HepG2 (cell line): Measurements from ENCODE around the gene PITX3. TPM values are rescaled to one million over a fixed set of nuclear protein-coding genes. Genes with fewer than 3 reads are reported as not detected.

ENCODE experiments used
- ATAC-seq: fragments of 200-7000 bp; cut with Tn5 transposase; 3 replicates; pipeline ENCODE4 v1.9.1; 2020; ENCODE audit warnings: mild to moderate bottlenecking, moderate library complexity
- BruUV-seq: library from RNA; stranded (reverse); fragments of 400-500 nt; replicated peaks from 2 replicates; lab custom pipeline; 2021; lab: Mats Ljungman, UMichigan
- CTCF ChIA-PET: fragments of 300-600 bp; formaldehyde crosslinking; extraction: SDS; loops from one replicate; lab custom pipeline; 2021; ENCODE audit warnings: low total read pairs, inconsistent platforms, low intra/inter-chr PET ratio; lab: Yijun Ruan, JAX
- POLR2A ChIA-PET: fragments of 350-600 bp; sonication (Branson Sonifier 250); formaldehyde crosslinking; loops from one replicate; lab custom pipeline; 2020; ENCODE audit warnings: antibody characterized with exemption, inconsistent platforms; lab: Yijun Ruan, JAX
- DNase-seq: peaks from one replicate; pipeline ENCODE4 v3.0.0-alpha.2; 2015; ENCODE audit warnings: low spot score
- FAIRE-seq: peaks from 3 replicates; lab custom pipeline; 2011; peaks lifted over from hg19 to GRCh38; lab: Jason Lieb, UNC
- H2AFZ ChIP-seq: one replicate; pipeline ENCODE4 v1.6.1; 2011; ENCODE audit warnings: low read length, inconsistent platforms
- H3K27ac ChIP-seq: fragments of 300-600 bp; 3 replicates; pipeline ENCODE4 v1.8.0; 2011; ENCODE audit warnings: mixed run types, mild to moderate bottlenecking, mixed read lengths, low read length, inconsistent platforms; ENCODE audit not compliant: insufficient read depth; ENCODE audit errors: extremely low read length
- H3K27me3 ChIP-seq, 2 experiments: fragments of 200-600 bp in 1 of 2; 2 replicates in 1 of 2; 3 replicates in 1 of 2; pipeline versions ENCODE4 v1.6.0 to v1.8.0; 2011; ENCODE audit warnings: low read length in 2 of 2, mild to moderate bottlenecking in 2 of 2, moderate library complexity in 2 of 2, inconsistent platforms in 1 of 2; ENCODE audit not compliant: insufficient read depth in 2 of 2, control insufficient read depth in 1 of 2
- H3K36me3 ChIP-seq, 2 experiments: fragments of 200-600 bp in 1 of 2; replicated peaks in 1 of 2; 2 replicates in 1 of 2; 3 replicates in 1 of 2; pipeline versions ENCODE4 v1.5.1 to v1.8.0; 2011; ENCODE audit warnings: low read length in 2 of 2, inconsistent platforms in 1 of 2; ENCODE audit not compliant: insufficient read depth in 2 of 2, control insufficient read depth in 1 of 2
- H3K4me1 ChIP-seq: 2 replicates; pipeline ENCODE4 v1.5.1; 2012; ENCODE audit warnings: low read length, inconsistent platforms; ENCODE audit not compliant: insufficient read depth
- H3K4me2 ChIP-seq: 2 replicates; pipeline ENCODE4 v1.6.0; 2011; ENCODE audit warnings: low read depth, low read length, inconsistent platforms
- H3K4me3 ChIP-seq, 3 experiments: fragments of 200-600 bp in 1 of 3; sonication (generic), shearing (Covaris generic) in 1 of 3; replicated peaks in 1 of 3; 2 replicates each; pipeline ENCODE4 v1.5.1; 2011 to 2016; ENCODE audit warnings: low read length in 3 of 3, inconsistent platforms in 2 of 3, low read depth in 2 of 3, mild to moderate bottlenecking in 2 of 3, control low read depth in 1 of 3, mixed read lengths in 1 of 3; ENCODE audit not compliant: insufficient read depth in 1 of 3
- H3K79me2 ChIP-seq: one replicate; pipeline ENCODE4 v1.6.1; 2011; ENCODE audit warnings: low read length, inconsistent platforms; ENCODE audit not compliant: insufficient read depth
- H3K9ac ChIP-seq: 2 replicates; pipeline ENCODE4 v1.6.0; 2011; ENCODE audit warnings: mild to moderate bottlenecking, low read depth, low read length, inconsistent platforms; ENCODE audit not compliant: insufficient read depth
- H3K9me3 ChIP-seq: 2 replicates; pipeline ENCODE4 v1.5.1; 2012; ENCODE audit warnings: mild to moderate bottlenecking, low read length
- H4K20me1 ChIP-seq: 2 replicates; pipeline ENCODE4 v1.6.0; 2011; ENCODE audit warnings: inconsistent platforms, mild to moderate bottlenecking, low read length, moderate library complexity; ENCODE audit not compliant: insufficient read depth
- CCDC6 ChIP-seq: sonication (generic); formaldehyde crosslinking; IDR thresholded peaks from 2 replicates; pipeline ENCODE4 v1.8.1; 2022; ENCODE audit warnings: mild to moderate bottlenecking, missing genetic modification reagents, moderate library complexity
- FOXO1 ChIP-seq: sonication (generic); formaldehyde crosslinking; IDR thresholded peaks from 2 replicates; pipeline ENCODE4 v1.4.0; 2020; ENCODE audit warnings: missing genetic modification reagents
- HCFC1 ChIP-seq: fragments of 150-350 bp; IDR thresholded peaks from 2 replicates; pipeline ENCODE4 v1.6.1; 2014; ENCODE audit warnings: low read depth, low read length
- NFIB ChIP-seq: sonication (generic); formaldehyde crosslinking; IDR thresholded peaks from 2 replicates; pipeline ENCODE4 v1.9.0; 2021; ENCODE audit warnings: missing genetic modification reagents, mild to moderate bottlenecking, borderline replicate concordance
- PCBP1 ChIP-seq: fragments of 200-400 bp; formaldehyde crosslinking; IDR thresholded peaks from 2 replicates; pipeline ENCODE4 v1.6.1; 2017; ENCODE audit warnings: mild to moderate bottlenecking, low read depth, low read length, borderline replicate concordance
- SRSF1 ChIP-seq: fragments of 200-400 bp; formaldehyde crosslinking; optimal IDR thresholded peaks from 2 replicates; pipeline ENCODE3; 2017; ENCODE audit warnings: mild to moderate bottlenecking, low read depth, low read length, moderate library complexity
- ZNF142 ChIP-seq: sonication (generic); formaldehyde crosslinking; IDR thresholded peaks from 2 replicates; pipeline ENCODE4 v1.4.0; 2020; ENCODE audit warnings: missing genetic modification reagents
- ZNF570 ChIP-seq: sonication (generic); formaldehyde crosslinking; IDR thresholded peaks from 2 replicates; pipeline ENCODE4 v1.4.0; 2020; ENCODE audit warnings: mild to moderate bottlenecking, missing genetic modification reagents, borderline replicate concordance
- ZNF770 ChIP-seq: sonication (generic); formaldehyde crosslinking; IDR thresholded peaks from 2 replicates; pipeline ENCODE4 v1.5.0; 2020; ENCODE audit warnings: mild to moderate bottlenecking, missing genetic modification reagents
- ZNF780A ChIP-seq: sonication (generic); formaldehyde crosslinking; IDR thresholded peaks from 2 replicates; pipeline ENCODE4 v1.8.0; 2022; ENCODE audit warnings: mild to moderate bottlenecking, missing genetic modification reagents, moderate library complexity
- ZNF816 ChIP-seq: sonication (generic); formaldehyde crosslinking; IDR thresholded peaks from 2 replicates; pipeline ENCODE4 v1.8.0; 2022; ENCODE audit warnings: missing genetic modification reagents, mild to moderate bottlenecking, borderline replicate concordance
- WGBS: methylation state at CpG from one replicate; pipeline ENCODE4 v1.1.6; 2017; ENCODE audit warnings: low lambda C conversion rate; 5-methylcytosine and 5-hydroxymethylcytosine counted together
- in situ Hi-C: cut with HindIII; loops from 2 replicates; pipeline ENCODE4 v1.10.0; 2017; ENCODE audit warnings: low pct_unique_long_range_greater_than_20kb; ENCODE audit not compliant: extremely low pct_ligation_motif_present
- intact Hi-C: fragments of 100-400 bp; cut with micrococcal nuclease; formaldehyde crosslinking; loops from one replicate; pipeline ENCODE4 v1.10.0; 2022; ENCODE audit not compliant: unreplicated experiment
- polyA plus RNA-seq, 8 experiments: library from polyadenylated mRNA; depleted of rRNA in 3 of 8; stranded (reverse) in 7 of 8; unstranded in 1 of 8; fragments of >200 nt; fragmentation: Illumina TruSeq in 4 of 8; extraction: Trizol in 4 of 8; gene quantifications; 2 replicates each; pipeline versions ENCODE4 v1.2.1 to v1.2.3, GENCODE V29; 2011 to 2016; ENCODE audit warnings: low read depth in 4 of 8, missing spikeins in 1 of 8, mixed read lengths in 1 of 8; ENCODE audit not compliant: insufficient read depth in 1 of 8
- total RNA-seq, 5 experiments: library from RNA; depleted of rRNA; stranded (reverse); fragments of >200 nt; fragmentation: Illumina TruSeq; extraction: Trizol; gene quantifications; 2 replicates each; pipeline ENCODE4 v1.2.3, GENCODE V29; 2016; ENCODE audit warnings: low read depth in 1 of 5
- TF ChIP-seq, protein P1 (sequence below): sonication (generic); formaldehyde crosslinking; IDR thresholded peaks from 2 replicates; pipeline ENCODE4 v1.5.0; 2020; ENCODE audit warnings: mild to moderate bottlenecking, missing genetic modification reagents, borderline replicate concordance

The PITX3 gene
- total and polyA plus RNA-seq, 2 of the 13 experiments (the other 11 are each of a cell fraction or from before 2014, with no cell fraction given): not detected

DNA sequence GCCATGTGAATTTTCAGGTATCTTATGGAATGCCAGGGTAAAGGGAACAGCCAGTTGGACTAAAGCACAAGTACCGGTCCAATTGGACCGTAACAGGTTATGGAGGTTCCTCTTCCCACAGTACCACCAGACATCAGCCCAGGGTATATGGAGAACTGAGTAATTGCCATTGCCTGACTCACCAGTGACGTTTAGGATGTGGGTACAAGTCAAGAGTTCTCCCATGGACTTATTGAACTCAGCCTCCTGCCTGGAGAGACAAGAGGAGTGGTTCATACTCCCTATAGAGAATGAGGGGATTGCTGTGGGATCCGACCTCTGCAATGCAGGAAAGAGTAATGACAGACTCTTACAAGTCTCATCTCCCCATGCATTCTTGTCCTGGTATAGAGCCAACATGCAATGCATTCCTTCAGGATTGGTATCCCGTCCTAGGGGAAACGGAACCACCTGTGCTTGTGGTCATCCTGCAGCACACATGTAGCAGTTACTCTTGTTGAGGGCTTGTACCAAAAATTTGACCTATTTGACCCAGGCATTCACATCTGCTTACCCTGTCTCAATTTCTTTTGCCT, 45.9 kb downstream of the PITX3 start:
- Histone ChIP-seq H3K9me3 (peaks cover 17% of the 10 kb centered on the region), H3K9ac (no peak overlapping the region), H3K4me2 (no peak overlapping the region), H3K4me3 (no peak overlapping the region), H3K36me3 (no peaks in the 10 kb centered on the region), H2AFZ (no peak overlapping the region), H3K27ac (no peak overlapping the region), H3K4me1 (0 out of 2 replicates have a peak, but pooled peaks cover 4% of the 10 kb centered on the region), H3K79me2 (no peaks in the 10 kb centered on the region), H3K27me3 (peaks cover 0 to 5% of the 10 kb centered on the region in 2 experiments; a peak in 1 of 5 replicates), H4K20me1 (no peaks in the 10 kb centered on the region)
- CTCF ChIA-PET: no interaction called here
- in situ Hi-C loops: no loop called here
- intact Hi-C loops: no loop called here
- TF ChIP-seq ZNF142 (CRISPR knock-in tag) (no peak), PCBP1 (no peak), ZNF570 (CRISPR knock-in tag) (no peak), SRSF1 (no peak), ZNF770 (CRISPR knock-in tag) (no peak), HCFC1 (no peak), NFIB (CRISPR knock-in tag) (no peak), ZNF816 (CRISPR knock-in tag) (no peak), CCDC6 (no peak), FOXO1 (CRISPR knock-in tag) (no peak), ZNF780A (no peak)
- TF ChIP-seq, protein P1, sequence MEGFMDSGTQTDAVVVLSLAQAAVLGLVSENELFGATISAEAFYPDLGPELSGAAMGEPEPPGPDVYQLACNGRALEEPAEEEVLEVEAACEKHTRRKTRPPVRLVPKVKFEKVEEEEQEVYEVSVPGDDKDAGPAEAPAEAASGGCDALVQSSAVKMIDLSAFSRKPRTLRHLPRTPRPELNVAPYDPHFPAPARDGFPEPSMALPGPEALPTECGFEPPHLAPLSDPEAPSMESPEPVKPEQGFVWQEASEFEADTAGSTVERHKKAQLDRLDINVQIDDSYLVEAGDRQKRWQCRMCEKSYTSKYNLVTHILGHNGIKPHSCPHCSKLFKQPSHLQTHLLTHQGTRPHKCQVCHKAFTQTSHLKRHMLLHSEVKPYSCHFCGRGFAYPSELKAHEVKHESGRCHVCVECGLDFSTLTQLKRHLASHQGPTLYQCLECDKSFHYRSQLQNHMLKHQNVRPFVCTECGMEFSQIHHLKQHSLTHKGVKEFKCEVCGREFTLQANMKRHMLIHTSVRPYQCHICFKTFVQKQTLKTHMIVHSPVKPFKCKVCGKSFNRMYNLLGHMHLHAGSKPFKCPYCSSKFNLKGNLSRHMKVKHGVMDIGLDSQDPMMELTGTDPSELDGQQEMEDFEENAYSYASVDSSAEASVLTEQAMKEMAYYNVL (CRISPR knock-in tag): no peak
- 8% methylated on average over 6 of the region's 6 CpGs for WGBS
- no TSS peak for BruUV-seq
- POLR2A ChIA-PET: no interaction called here
- ATAC-seq (no peak), FAIRE-seq (no peak), DNase-seq (no peak)
